AG04449 (cell line): ENCODE results near the gene MTCP1.

Experiments used
- CTCF ChIA-PET: fragments of 350-600 bp; formaldehyde crosslinking; extraction: SDS; loops from one replicate; lab custom pipeline; 2021; ENCODE audit warnings: antibody characterized with exemption; lab: Yijun Ruan, JAX
- POLR2A ChIA-PET: fragments of 400-600, 350-600 bp; formaldehyde crosslinking; extraction: SDS; loops from one replicate; lab custom pipeline; 2020; ENCODE audit warnings: antibody characterized with exemption, inconsistent platforms; lab: Yijun Ruan, JAX
- DNase-seq: peaks from one replicate; pipeline ENCODE4 v3.0.0-alpha.2; 2010; ENCODE audit warnings: low read depth, low spot score
- H3K4me3 ChIP-seq: 2 replicates; pipeline ENCODE4 v1.5.1; 2011; ENCODE audit warnings: low read depth, mild to moderate bottlenecking, control low read depth, low read length
- TF ChIP-seq, protein P1 (sequence below): IDR thresholded peaks from one replicate; pipeline ENCODE4 v1.5.1; 2011; ENCODE audit warnings: mild to moderate bottlenecking, moderate library complexity, low read length, control low read depth, inconsistent platforms; ENCODE audit not compliant: insufficient read depth; ENCODE audit errors: missing control alignments

Gene MTCP1

DNA sequence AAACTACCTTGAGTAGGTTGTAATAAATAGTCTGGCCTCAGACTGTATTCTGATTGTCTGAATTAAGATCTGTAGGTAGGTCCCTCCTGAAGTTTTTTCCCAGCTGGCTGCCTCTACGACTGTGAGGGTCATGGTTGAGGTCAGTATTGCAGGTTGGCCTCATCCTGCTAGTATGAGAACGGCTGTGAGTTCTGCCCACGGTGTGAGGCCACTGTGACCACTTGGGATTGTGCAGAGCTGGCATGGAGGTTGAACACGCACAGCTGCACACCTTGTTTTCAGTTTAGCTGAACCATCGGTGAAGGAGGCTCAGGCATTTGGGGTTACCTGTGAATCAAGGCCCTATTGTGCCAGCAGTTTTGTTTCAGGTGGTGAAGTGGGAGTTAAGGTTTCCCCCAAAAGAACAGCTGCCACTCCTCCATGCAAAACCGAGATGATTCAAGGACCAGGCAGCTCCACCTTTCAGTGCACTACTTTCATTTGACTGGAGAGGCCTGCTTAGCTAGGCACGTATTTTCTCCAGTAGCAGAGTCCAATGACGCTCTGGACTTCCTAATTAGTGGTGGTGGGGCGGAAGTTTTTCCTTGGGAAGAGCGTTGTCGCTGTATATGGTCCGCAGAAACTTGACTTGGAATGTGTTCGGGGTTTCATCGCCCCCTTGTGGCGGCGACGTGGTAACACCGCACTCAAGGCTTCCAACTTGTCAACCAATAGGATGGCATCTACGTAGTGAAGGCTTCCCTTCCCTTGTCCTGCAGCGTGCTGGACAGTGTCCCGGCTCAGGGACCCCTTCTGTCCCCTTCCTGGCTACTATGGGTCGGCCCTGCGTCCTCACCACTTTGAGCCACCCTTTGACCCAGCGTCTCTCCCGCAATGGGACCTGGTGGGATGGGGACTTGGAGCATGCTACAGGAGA, 13.8 kb downstream of the MTCP1 start:
- POLR2A ChIA-PET = no interaction called here
- CTCF ChIA-PET = interaction anchor here (0.8 to 4.9 kb wide), 10 partner anchors 10 to 139 kb away, joined by 3 to 47 read pairs (median 6); partner anchors contain the start of genes CMC4 and MTCP1

DNA sequence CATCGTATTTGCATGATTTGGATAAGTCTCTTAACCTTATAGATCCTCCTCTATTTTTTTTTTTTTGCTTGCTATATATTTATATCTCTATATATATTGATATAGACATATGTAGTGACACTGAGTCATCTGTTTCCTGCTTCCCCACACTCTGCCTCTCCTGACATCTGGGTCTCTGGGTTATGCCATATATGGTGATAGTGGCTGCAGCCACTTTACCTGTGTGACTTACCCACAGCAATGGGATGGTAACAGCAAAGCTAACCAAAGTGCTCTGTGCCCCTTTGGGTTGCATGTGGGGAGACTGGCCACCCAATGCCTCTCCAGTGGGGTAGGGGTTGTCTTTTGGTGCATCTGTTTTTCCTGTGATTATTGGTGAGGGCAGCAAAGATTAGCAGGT, 14.5 kb downstream of the MTCP1 start:
- DNase-seq = no peak
- no peak overlapping the region for H3K4me3 ChIP-seq
- ChIA-PET POLR2A (no interaction called here), CTCF (interaction anchor here (0.8 to 4.9 kb wide), 9 partner anchors 10 to 139 kb away, joined by 3 to 47 read pairs (median 4); partner anchors contain the start of genes CMC4 and MTCP1)
- TF ChIP-seq, protein P1, sequence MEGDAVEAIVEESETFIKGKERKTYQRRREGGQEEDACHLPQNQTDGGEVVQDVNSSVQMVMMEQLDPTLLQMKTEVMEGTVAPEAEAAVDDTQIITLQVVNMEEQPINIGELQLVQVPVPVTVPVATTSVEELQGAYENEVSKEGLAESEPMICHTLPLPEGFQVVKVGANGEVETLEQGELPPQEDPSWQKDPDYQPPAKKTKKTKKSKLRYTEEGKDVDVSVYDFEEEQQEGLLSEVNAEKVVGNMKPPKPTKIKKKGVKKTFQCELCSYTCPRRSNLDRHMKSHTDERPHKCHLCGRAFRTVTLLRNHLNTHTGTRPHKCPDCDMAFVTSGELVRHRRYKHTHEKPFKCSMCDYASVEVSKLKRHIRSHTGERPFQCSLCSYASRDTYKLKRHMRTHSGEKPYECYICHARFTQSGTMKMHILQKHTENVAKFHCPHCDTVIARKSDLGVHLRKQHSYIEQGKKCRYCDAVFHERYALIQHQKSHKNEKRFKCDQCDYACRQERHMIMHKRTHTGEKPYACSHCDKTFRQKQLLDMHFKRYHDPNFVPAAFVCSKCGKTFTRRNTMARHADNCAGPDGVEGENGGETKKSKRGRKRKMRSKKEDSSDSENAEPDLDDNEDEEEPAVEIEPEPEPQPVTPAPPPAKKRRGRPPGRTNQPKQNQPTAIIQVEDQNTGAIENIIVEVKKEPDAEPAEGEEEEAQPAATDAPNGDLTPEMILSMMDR = no peak

More for the DNA sequence above, 13.8 kb downstream of the MTCP1 start:
- H3K4me3 ChIP-seq = 0 out of 2 replicates have a peak overlapping the region, but pooled peaks have one; percentile 20
- TF ChIP-seq, protein P1 = peak; percentile 69
- DNase-seq = no peak

DNA sequence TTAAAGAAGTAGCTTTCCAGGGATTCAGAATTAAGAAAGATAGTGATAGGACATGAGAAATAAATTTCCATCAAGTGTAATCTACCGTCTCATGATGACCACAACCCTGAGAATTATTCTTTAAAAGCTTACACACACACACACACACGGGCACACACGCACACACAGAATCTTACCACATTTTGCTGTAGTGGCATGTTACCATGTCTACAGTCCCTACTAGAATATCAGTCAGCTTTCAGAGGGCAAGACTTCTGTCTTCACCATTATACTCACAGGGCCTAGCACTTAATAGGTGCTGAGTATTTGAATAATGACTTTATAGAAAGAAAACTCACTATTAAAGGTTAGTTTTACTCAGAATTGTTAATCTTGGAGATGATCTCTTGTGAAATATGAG, 15.4 kb downstream of the MTCP1 start:
- POLR2A ChIA-PET = no interaction called here
- no peak for DNase-seq
- CTCF ChIA-PET = interaction anchor here (0.9 to 4.9 kb wide), 5 partner anchors 9 to 71 kb away, joined by 3 to 47 read pairs (median 4); partner anchors contain the start of genes CMC4 and MTCP1

DNA sequence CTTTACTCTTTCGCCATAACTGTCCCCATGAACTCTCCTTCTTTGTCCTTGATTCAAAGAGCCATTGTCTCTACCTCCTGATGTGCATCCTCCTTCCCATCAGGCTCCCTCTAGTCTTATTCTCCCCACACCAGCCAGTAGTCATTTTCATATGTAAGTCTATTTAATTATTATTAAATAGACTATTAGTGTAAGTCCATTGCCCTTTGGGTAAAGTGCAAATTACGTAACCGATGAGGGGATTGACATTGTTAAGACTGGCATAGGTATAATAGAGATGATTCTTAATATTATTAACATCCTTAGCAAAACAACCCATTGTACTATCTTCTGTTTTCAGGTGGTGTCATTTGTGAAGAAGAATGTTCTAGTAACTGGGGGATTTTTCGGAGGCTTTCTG, 16.7 kb downstream of the MTCP1 start:
- ChIA-PET POLR2A (no interaction called here), CTCF (no interaction called here)
- no peak overlapping the region for H3K4me3 ChIP-seq
- no peak for DNase-seq
- TF ChIP-seq, protein P1 = no peak

More for the DNA sequence above, 15.4 kb downstream of the MTCP1 start:
- TF ChIP-seq, protein P1 = no peak
- no peak overlapping the region for H3K4me3 ChIP-seq

DNA sequence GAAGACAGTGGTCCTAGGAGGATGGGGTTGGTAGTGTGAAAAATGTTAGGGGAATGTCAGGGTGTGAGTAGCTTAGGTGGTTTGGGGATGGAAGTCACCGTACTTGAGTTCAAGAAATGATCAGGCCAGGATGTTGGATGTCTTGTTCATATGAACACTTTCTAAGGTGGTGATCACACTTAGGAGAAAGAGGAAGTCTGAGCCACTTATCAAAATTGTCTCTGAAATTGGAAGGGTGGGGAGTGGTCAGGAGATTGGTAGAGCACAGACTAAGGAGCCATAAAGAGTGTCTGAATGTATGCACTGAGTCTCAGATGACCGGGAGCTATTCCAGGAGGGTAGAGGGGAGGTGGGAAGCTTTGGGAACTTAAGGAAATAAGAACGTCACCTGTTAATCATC, 17.3 kb downstream of the MTCP1 start:
- TF ChIP-seq, protein P1 = no peak
- no peak for DNase-seq
- ChIA-PET POLR2A (no interaction called here), CTCF (no interaction called here)
- H3K4me3 ChIP-seq = no peak overlapping the region
